Measurements from ENCODE around the gene PGRMC2. TPM values are rescaled to one million over a fixed set of nuclear protein-coding genes. Genes with fewer than 3 reads are reported as not detected.

PGRMC2 gene
- total RNA-seq, 4 donors from 2014 or later: 57.3 to 74.3 (median 59.4) TPM

GRCh38 chr4:128329638-128330037 lies 42.0 kb upstream of the PGRMC2 start:
- TF ChIP-seq POLR2AphosphoS5 (IDR thresholded peaks at IDR 0.05) (no peak), EP300 (IDR thresholded peaks at IDR 0.05) (no peak), POLR2A (IDR thresholded peaks at IDR 0.05; ENCODE audit: low read depth) (no peak)
- TF ChIP-seq, protein P1, sequence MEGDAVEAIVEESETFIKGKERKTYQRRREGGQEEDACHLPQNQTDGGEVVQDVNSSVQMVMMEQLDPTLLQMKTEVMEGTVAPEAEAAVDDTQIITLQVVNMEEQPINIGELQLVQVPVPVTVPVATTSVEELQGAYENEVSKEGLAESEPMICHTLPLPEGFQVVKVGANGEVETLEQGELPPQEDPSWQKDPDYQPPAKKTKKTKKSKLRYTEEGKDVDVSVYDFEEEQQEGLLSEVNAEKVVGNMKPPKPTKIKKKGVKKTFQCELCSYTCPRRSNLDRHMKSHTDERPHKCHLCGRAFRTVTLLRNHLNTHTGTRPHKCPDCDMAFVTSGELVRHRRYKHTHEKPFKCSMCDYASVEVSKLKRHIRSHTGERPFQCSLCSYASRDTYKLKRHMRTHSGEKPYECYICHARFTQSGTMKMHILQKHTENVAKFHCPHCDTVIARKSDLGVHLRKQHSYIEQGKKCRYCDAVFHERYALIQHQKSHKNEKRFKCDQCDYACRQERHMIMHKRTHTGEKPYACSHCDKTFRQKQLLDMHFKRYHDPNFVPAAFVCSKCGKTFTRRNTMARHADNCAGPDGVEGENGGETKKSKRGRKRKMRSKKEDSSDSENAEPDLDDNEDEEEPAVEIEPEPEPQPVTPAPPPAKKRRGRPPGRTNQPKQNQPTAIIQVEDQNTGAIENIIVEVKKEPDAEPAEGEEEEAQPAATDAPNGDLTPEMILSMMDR (IDR thresholded peaks at IDR 0.05): no peak
- no peaks in the 10 kb centered on the region for H3K9me3 ChIP-seq
- 89% methylated on average over 4 of the region's 4 CpGs for WGBS
- no peak overlapping the region for H3K4me3 ChIP-seq
- H3K4me1 ChIP-seq: peaks cover 0 to 8% (median 3%) of the 10 kb centered on the region in 4 donors
- intact Hi-C loops (cut with DNase I): no loop called here
- no peaks in the 10 kb centered on the region for H3K36me3 ChIP-seq
- H3K27ac ChIP-seq (replicated peaks in 1 of 4): no peak overlapping the region
- DNase-seq (ENCODE audit: extremely low spot score): no peak
- H3K27me3 ChIP-seq: no peaks in the 10 kb centered on the region

- Histone ChIP-seq H3K27me3 (no peaks in the 10 kb centered on the region), H3K36me3 (peaks cover 0 to 6% (median 2%) of the 10 kb centered on the region in 4 donors), H3K4me1 (peaks cover 0 to 8% (median 3%) of the 10 kb centered on the region in 4 donors), H3K9me3 (no peaks in the 10 kb centered on the region), H3K4me3 (no peak overlapping the region), H3K27ac (replicated peaks in 1 of 4) (no peak overlapping the region)
- WGBS: 87% methylated on average over 6 of the region's 6 CpGs
- TF ChIP-seq, protein P1 (IDR thresholded peaks at IDR 0.05): no peak
- no peak for DNase-seq (ENCODE audit: extremely low spot score)
- intact Hi-C loops (cut with DNase I): no loop called here
Measured at GRCh38 chr4:128328106-128328505, 40.5 kb upstream of the PGRMC2 start.

- WGBS: 71% methylated on average over 1 of the region's 1 CpG
- Histone ChIP-seq H3K27me3 (no peaks in the 10 kb centered on the region), H3K27ac (replicated peaks in 1 of 4) (no peak overlapping the region), H3K9me3 (no peaks in the 10 kb centered on the region), H3K36me3 (peaks cover 0 to 8% (median 2%) of the 10 kb centered on the region in 4 donors), H3K4me3 (no peak overlapping the region), H3K4me1 (peaks cover 3 to 21% (median 14%) of the 10 kb centered on the region in 4 donors)
- no peak for DNase-seq (ENCODE audit: extremely low spot score)
- intact Hi-C loops (cut with DNase I): no loop called here
- TF ChIP-seq POLR2A (IDR thresholded peaks at IDR 0.05; ENCODE audit: low read depth): no peak
- no peak for TF ChIP-seq EP300 (IDR thresholded peaks at IDR 0.05)
- TF ChIP-seq, protein P1 (IDR thresholded peaks at IDR 0.05): no peak
- no peak for TF ChIP-seq POLR2AphosphoS5 (IDR thresholded peaks at IDR 0.05)
Measured at GRCh38 chr4:128323401-128323800, 35.8 kb upstream of the PGRMC2 start.

DNA sequence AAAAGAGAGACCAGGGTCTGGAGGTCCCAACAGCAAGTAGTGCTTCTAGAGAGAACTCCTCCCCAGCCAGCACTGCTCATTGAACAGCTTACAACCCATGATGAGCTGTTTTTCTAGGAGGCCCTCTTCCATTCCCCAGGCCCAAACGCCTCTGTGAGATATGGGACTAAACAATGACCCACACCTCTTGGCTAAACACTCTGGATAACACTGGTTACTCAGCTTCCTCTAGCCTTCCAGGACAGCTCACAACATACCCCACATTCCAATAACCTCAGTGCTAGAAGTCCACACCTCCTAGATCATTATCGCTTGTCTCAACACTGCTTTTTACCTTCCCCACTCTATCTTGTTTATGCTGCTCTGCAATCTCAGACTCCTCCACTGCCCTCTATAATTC lies 35.4 kb upstream of the PGRMC2 start:
- no peak for DNase-seq (ENCODE audit: extremely low spot score)
- TF ChIP-seq POLR2AphosphoS5 (IDR thresholded peaks at IDR 0.05): no peak
- no peak for TF ChIP-seq EP300 (IDR thresholded peaks at IDR 0.05)
- TF ChIP-seq, protein P1 (IDR thresholded peaks at IDR 0.05): no peak
- TF ChIP-seq POLR2A (IDR thresholded peaks at IDR 0.05; ENCODE audit: low read depth): no peak
- 49% methylated on average over 2 of the region's 2 CpGs for whole genome bisulfite sequencing
- no peaks in the 10 kb centered on the region for H3K9me3 ChIP-seq
- H3K36me3 ChIP-seq: peaks cover 0 to 8% (median 2%) of the 10 kb centered on the region in 4 donors
- peaks cover 3 to 21% (median 14%) of the 10 kb centered on the region in 4 donors for H3K4me1 ChIP-seq
- H3K27me3 ChIP-seq: no peaks in the 10 kb centered on the region
- intact Hi-C loops (cut with DNase I): no loop called here
- H3K4me3 ChIP-seq: no peak overlapping the region
- H3K27ac ChIP-seq (replicated peaks in 1 of 4): no peak overlapping the region

DNA sequence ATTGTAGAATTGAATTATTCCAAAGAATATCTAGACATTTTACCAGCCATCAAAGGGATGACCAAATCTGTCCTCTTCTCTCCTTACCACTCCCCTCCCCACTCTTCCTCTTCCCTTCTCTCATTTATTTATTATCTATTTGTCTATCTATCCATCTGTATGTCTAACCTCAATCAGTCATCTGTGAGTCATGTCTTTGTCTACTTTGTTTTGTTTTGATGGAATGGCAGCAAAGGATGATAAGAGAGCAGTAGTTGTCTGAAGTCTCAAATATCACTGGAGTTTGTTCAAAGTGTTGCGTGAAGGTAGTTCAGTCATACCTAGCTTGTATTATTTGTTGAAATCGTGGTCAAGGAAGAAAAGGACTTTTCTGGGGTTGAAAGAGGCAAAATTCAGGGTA lies 34.7 kb upstream of the PGRMC2 start:
- no peak overlapping the region for H3K4me3 ChIP-seq
- no peak for DNase-seq (ENCODE audit: extremely low spot score)
- no peaks in the 10 kb centered on the region for H3K9me3 ChIP-seq
- peaks cover 3 to 21% (median 14%) of the 10 kb centered on the region in 4 donors for H3K4me1 ChIP-seq
- intact Hi-C loops (cut with DNase I): no loop called here
- no peaks in the 10 kb centered on the region for H3K27me3 ChIP-seq
- no peak for TF ChIP-seq POLR2A (IDR thresholded peaks at IDR 0.05; ENCODE audit: low read depth)
- TF ChIP-seq EP300 (IDR thresholded peaks at IDR 0.05): no peak
- no peak for TF ChIP-seq POLR2AphosphoS5 (IDR thresholded peaks at IDR 0.05)
- TF ChIP-seq, protein P1 (IDR thresholded peaks at IDR 0.05): no peak
- H3K27ac ChIP-seq (replicated peaks in 1 of 4): no peak overlapping the region
- 85% methylated on average over 2 of the region's 2 CpGs for WGBS
- H3K36me3 ChIP-seq: peaks cover 0 to 8% (median 2%) of the 10 kb centered on the region in 4 donors
